ENCODE measurements around the gene ADAMTS17. TPM values are rescaled to one million over a fixed set of nuclear protein-coding genes. Genes with fewer than 3 reads are reported as not detected.

Gene ADAMTS17
- polyA plus RNA-seq, 2 of the 4 experiments (the other 2 are of a cell fraction), result 0.05 TPM; not detected in 1

DNA sequence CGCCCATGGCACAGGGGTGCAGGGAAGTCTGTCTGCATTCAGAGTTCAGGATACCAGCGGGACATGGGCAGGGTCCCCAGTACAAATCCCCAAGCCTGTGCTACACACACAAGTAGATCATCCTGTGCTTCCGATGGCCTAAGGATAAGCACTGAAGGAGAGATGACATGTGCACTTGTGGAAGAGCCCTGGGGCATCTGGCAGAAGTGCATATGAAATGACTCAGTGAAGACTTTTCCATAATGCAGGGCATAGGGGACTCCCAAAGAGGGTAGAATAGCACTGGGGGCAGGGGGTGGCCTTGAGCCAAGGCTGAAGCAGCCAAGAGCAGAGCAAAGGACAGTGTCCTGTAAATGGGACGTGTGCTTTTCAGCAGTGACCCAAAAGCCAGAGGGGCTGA lies 22.9 kb downstream of the ADAMTS17 start:
- WGBS (ENCODE audit: missing lambda C conversion rate), result 15% methylated on average over 4 of the region's 4 CpGs
- POLR2A ChIA-PET, result no interaction called here
- Histone ChIP-seq H3K4me3 (no peak overlapping the region), H3K4me1 (no peaks in the 10 kb centered on the region), H3K9me3 (0 out of 3 replicates have a peak, but pooled peaks cover 2% of the 10 kb centered on the region), H3K27ac (no peak overlapping the region), H3K4me2 (no peak overlapping the region)
- no peak for ATAC-seq
- CTCF ChIA-PET, result no interaction called here
- no peak for TF ChIP-seq SREBF2 (IDR thresholded peaks at IDR 0.05)
- no peak for DNase-seq (ENCODE audit: low read depth in 1 of 2, low spot score in 1 of 2)
- no peak for FAIRE-seq

- Histone ChIP-seq H3K4me2 (no peak overlapping the region), H3K27ac (no peak overlapping the region), H3K9me3 (no peaks in the 10 kb centered on the region), H3K4me3 (no peak overlapping the region), H3K4me1 (no peaks in the 10 kb centered on the region)
- ATAC-seq (no peak; a peak in 2 of 6 replicates), DNase-seq (ENCODE audit: low read depth in 1 of 2, low spot score in 1 of 2) (no peak), FAIRE-seq (no peak)
- 14% methylated on average over 16 of the region's 16 CpGs for WGBS (ENCODE audit: missing lambda C conversion rate)
- TF ChIP-seq CBX2 (IDR thresholded peaks at IDR 0.05; ENCODE audit: borderline replicate concordance, low read depth), result no peak
- no peak for TF ChIP-seq TFCP2L1 (CRISPR knock-in tag; IDR thresholded peaks at IDR 0.05)
- no peak for TF ChIP-seq ZSCAN20 (CRISPR knock-in tag; IDR thresholded peaks at IDR 0.05)
- no peak for TF ChIP-seq EHF (CRISPR knock-in tag; IDR thresholded peaks at IDR 0.05)
- no peak for TF ChIP-seq HDAC2 (IDR thresholded peaks at IDR 0.05)
- TF ChIP-seq CHD2 (IDR thresholded peaks at IDR 0.05; ENCODE audit: low read length, partially characterized antibody), result no peak
- ChIA-PET POLR2A (no interaction called here), CTCF (no interaction called here)
Observed at GRCh38 chr15:100314809-100315400, 26.9 kb downstream of the ADAMTS17 start.

DNA sequence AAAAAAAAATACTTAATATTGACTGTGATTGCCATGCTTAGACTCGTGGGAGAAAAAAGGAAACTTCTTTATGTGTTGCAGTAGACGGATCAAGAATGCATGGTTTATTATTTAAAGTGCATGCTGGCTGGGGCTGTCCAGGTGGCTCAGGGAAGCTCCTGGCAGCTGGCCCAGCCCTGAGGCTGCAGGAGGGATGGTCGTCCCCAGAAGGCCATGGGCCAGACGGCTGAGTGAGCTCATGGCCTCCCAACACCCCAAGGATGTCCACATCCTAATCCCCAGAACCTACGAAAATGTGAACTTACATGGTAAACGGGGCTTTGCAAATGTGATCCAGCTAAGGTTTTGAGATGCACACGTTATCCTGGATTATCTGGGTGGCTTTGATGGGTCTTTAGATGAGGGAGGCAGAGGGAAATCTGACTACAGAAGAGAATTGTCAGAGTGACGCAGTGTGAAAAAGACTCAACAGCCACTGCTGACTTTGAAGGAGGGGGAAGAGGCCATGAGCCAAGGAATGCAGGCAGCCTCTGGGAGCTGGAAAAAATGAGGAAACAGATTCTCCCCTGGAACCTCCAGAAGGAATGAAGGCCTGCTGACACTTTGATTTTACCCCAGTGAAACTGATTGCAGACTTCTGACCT lies 29.8 kb downstream of the ADAMTS17 start:
- CTCF ChIA-PET, result interaction anchor here (2.0 kb wide), 1 partner anchor 38 kb away, joined by 13 read pairs; no protein-coding TSS in a partner anchor
- no peaks in the 10 kb centered on the region for H3K4me1 ChIP-seq
- H3K4me3 ChIP-seq, result no peak overlapping the region
- ATAC-seq, result no peak
- no peak overlapping the region for H3K4me2 ChIP-seq
- TF ChIP-seq ZSCAN20 (CRISPR knock-in tag; IDR thresholded peaks at IDR 0.05), result no peak
- TF ChIP-seq, protein P1, sequence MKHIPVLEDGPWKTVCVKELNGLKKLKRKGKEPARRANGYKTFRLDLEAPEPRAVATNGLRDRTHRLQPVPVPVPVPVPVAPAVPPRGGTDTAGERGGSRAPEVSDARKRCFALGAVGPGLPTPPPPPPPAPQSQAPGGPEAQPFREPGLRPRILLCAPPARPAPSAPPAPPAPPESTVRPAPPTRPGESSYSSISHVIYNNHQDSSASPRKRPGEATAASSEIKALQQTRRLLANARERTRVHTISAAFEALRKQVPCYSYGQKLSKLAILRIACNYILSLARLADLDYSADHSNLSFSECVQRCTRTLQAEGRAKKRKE (CRISPR knock-in tag; IDR thresholded peaks at IDR 0.05; ENCODE audit: low read depth), result no peak
- no peak for TF ChIP-seq KDM1A (IDR thresholded peaks at IDR 0.05; ENCODE audit: low read depth)
- no peak for TF ChIP-seq FOSL2 (IDR thresholded peaks at IDR 0.05)
- no peak for TF ChIP-seq FOSL2 (CRISPR knock-in tag; IDR thresholded peaks at IDR 0.05)
- no peak for TF ChIP-seq BHLHE40 (IDR thresholded peaks at IDR 0.05; ENCODE audit: low read depth, low read length)
- no peak for TF ChIP-seq TFCP2L1 (CRISPR knock-in tag; IDR thresholded peaks at IDR 0.05)
- no peak for TF ChIP-seq POLR2A (IDR thresholded peaks at IDR 0.05; ENCODE audit: low read length)
- TF ChIP-seq HEYL (CRISPR knock-in tag; IDR thresholded peaks at IDR 0.05), result no peak
- TF ChIP-seq RCOR1 (IDR thresholded peaks at IDR 0.05; ENCODE audit: low read depth, low read length), result no peak
- TF ChIP-seq, protein P2, sequence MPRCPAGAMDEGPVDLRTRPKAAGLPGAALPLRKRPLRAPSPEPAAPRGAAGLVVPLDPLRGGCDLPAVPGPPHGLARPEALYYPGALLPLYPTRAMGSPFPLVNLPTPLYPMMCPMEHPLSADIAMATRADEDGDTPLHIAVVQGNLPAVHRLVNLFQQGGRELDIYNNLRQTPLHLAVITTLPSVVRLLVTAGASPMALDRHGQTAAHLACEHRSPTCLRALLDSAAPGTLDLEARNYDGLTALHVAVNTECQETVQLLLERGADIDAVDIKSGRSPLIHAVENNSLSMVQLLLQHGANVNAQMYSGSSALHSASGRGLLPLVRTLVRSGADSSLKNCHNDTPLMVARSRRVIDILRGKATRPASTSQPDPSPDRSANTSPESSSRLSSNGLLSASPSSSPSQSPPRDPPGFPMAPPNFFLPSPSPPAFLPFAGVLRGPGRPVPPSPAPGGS (IDR thresholded peaks at IDR 0.05), result no peak
- TF ChIP-seq NFE2L2 (conservative IDR thresholded peaks at IDR 0.05; ENCODE audit: low read length), result no peak
- TF ChIP-seq, protein P3, sequence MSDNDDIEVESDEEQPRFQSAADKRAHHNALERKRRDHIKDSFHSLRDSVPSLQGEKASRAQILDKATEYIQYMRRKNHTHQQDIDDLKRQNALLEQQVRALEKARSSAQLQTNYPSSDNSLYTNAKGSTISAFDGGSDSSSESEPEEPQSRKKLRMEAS (IDR thresholded peaks at IDR 0.05), result no peak
- no peak for TF ChIP-seq RNF2 (IDR thresholded peaks at IDR 0.05; ENCODE audit: borderline replicate concordance, low read depth)
- no peak for TF ChIP-seq PHF8 (IDR thresholded peaks at IDR 0.05; ENCODE audit: borderline replicate concordance, low read depth)
- TF ChIP-seq, protein P4, sequence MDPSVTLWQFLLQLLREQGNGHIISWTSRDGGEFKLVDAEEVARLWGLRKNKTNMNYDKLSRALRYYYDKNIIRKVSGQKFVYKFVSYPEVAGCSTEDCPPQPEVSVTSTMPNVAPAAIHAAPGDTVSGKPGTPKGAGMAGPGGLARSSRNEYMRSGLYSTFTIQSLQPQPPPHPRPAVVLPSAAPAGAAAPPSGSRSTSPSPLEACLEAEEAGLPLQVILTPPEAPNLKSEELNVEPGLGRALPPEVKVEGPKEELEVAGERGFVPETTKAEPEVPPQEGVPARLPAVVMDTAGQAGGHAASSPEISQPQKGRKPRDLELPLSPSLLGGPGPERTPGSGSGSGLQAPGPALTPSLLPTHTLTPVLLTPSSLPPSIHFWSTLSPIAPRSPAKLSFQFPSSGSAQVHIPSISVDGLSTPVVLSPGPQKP (IDR thresholded peaks at IDR 0.05; ENCODE audit: low read depth, low read length), result no peak
- no peak for TF ChIP-seq ZNF302 (CRISPR knock-in tag; IDR thresholded peaks at IDR 0.05)
- no peak for TF ChIP-seq HOXB5 (CRISPR knock-in tag; IDR thresholded peaks at IDR 0.05)
- TF ChIP-seq FOSB (CRISPR knock-in tag; IDR thresholded peaks at IDR 0.05), result no peak
- TF ChIP-seq HMGXB4 (CRISPR knock-in tag; IDR thresholded peaks at IDR 0.05; ENCODE audit: borderline replicate concordance), result no peak
- no peak for TF ChIP-seq EHMT2 (IDR thresholded peaks at IDR 0.05; ENCODE audit: low read depth)
- no peak for FAIRE-seq
- 8% methylated on average over 8 of the region's 8 CpGs for WGBS (ENCODE audit: missing lambda C conversion rate)
- DNase-seq (ENCODE audit: low read depth in 1 of 2, low spot score in 1 of 2), result no peak
- POLR2A ChIA-PET, result no interaction called here
- no peaks in the 10 kb centered on the region for H3K9me3 ChIP-seq
- no peak overlapping the region for H3K27ac ChIP-seq

Measured in A549 (cell line).